ENCODE measurements around the gene ESRRA.

ESRRA gene

GRCh38 chr11:64353715-64354506, 48.6 kb downstream of the ESRRA start:
- POLR2A ChIA-PET, result interaction anchor here (0.8 to 7.1 kb wide), 9 partner anchors 11 to 109 kb away, joined by 3 to 70 read pairs (median 4); partner anchors contain the start of genes ESRRA, PRDX5 and TRMT112
- DNase-seq (ENCODE audit: extremely low spot score), result no peak
- CTCF ChIA-PET, result interaction anchor here (0.9 to 5.6 kb wide), 11 partner anchors 8 to 335 kb away, joined by 3 to 38 read pairs (median 6); partner anchors contain the start of genes CCDC88B, ESRRA, PRDX5 and TRMT112
- no peak for TF ChIP-seq ELF4 (IDR thresholded peaks at IDR 0.05)

GRCh38 chr11:64355078-64355940, 50.0 kb downstream of the ESRRA start:
- POLR2A ChIA-PET, result interaction anchor here (0.8 to 7.1 kb wide), 8 partner anchors 14 to 294 kb away, joined by 3 to 70 read pairs (median 4); partner anchors contain the start of genes ESRRA, PRDX5 and TRMT112
- TF ChIP-seq FOXK2 (IDR thresholded peaks at IDR 0.05), result no peak
- TF ChIP-seq ZNF384 (IDR thresholded peaks at IDR 0.05), result no peak
- TF ChIP-seq L3MBTL2 (conservative IDR thresholded peaks at IDR 0.05), result no peak
- peak; percentile 79 for DNase-seq (ENCODE audit: extremely low spot score)
- CTCF ChIA-PET, result interaction anchor here (0.6 to 5.6 kb wide), 34 partner anchors 9 to 486 kb away, joined by 3 to 38 read pairs (median 4); partner anchors contain the start of genes BAD, CCDC88B, ESRRA and PRDX5

- ChIA-PET POLR2A (interaction anchor here (0.7 to 7.1 kb wide), 7 partner anchors 14 to 171 kb away, joined by 3 to 70 read pairs (median 3); partner anchors contain the start of genes PRDX5, STIP1 and TRMT112), CTCF (interaction anchor here (0.5 to 5.6 kb wide), 22 partner anchors 11 to 1779 kb away, joined by 3 to 38 read pairs (median 4); partner anchors contain the start of genes CCDC88B, PRDX5 and TRMT112)
- peak; percentile 80 for DNase-seq (ENCODE audit: extremely low spot score)
- TF ChIP-seq TARDBP (IDR thresholded peaks at IDR 0.05) (no peak), ZNF384 (IDR thresholded peaks at IDR 0.05) (no peak), CTBP1 (IDR thresholded peaks at IDR 0.05; ENCODE audit: borderline replicate concordance) (no peak), LEF1 (IDR thresholded peaks at IDR 0.05; ENCODE audit: borderline replicate concordance) (no peak), SP1 (IDR thresholded peaks at IDR 0.05) (no peak), ELF4 (IDR thresholded peaks at IDR 0.05) (no peak), ARNT (IDR thresholded peaks at IDR 0.05) (no peak), SUZ12 (IDR thresholded peaks at IDR 0.05) (no peak), HDGF (IDR thresholded peaks at IDR 0.05; ENCODE audit: borderline replicate concordance) (no peak), NFRKB (IDR thresholded peaks at IDR 0.05) (no peak), BHLHE40 (IDR thresholded peaks at IDR 0.05; ENCODE audit: borderline replicate concordance) (no peak)
These were observed 51.4 kb downstream of the ESRRA start for GRCh38 chr11:64356498-64357411.

GRCh38 chr11:64357446-64357845, 52.1 kb downstream of the ESRRA start:
- ChIA-PET POLR2A (interaction anchor here (1.0 to 7.1 kb wide), 5 partner anchors 14 to 92 kb away, joined by 3 to 70 read pairs (median 5); partner anchors contain the start of genes PRDX5 and TRMT112), CTCF (interaction anchor here (0.6 to 5.6 kb wide), 6 partner anchors 16 to 292 kb away, joined by 3 to 38 read pairs (median 12); partner anchors contain the start of genes CCDC88B, PRDX5 and TRMT112)
- no peak for DNase-seq (ENCODE audit: extremely low spot score)
- no peak for TF ChIP-seq FOXA1 (IDR thresholded peaks at IDR 0.05)
- TF ChIP-seq FOXM1 (IDR thresholded peaks at IDR 0.05; ENCODE audit: borderline replicate concordance), result no peak
- TF ChIP-seq ZNF384 (IDR thresholded peaks at IDR 0.05), result no peak
- TF ChIP-seq PKNOX1 (IDR thresholded peaks at IDR 0.05), result no peak
- TF ChIP-seq LEF1 (IDR thresholded peaks at IDR 0.05; ENCODE audit: borderline replicate concordance), result no peak
- no peak for TF ChIP-seq FOXK2 (IDR thresholded peaks at IDR 0.05)
- no peak for TF ChIP-seq ARNT (IDR thresholded peaks at IDR 0.05)
- TF ChIP-seq SUZ12 (IDR thresholded peaks at IDR 0.05), result no peak
- no peak for TF ChIP-seq TARDBP (IDR thresholded peaks at IDR 0.05)
- TF ChIP-seq HDGF (IDR thresholded peaks at IDR 0.05; ENCODE audit: borderline replicate concordance), result no peak
- TF ChIP-seq SP1 (IDR thresholded peaks at IDR 0.05), result no peak
- no peak for TF ChIP-seq ELF4 (IDR thresholded peaks at IDR 0.05)

- POLR2A ChIA-PET, result interaction anchor here (1.0 to 7.1 kb wide), 3 partner anchors 17 to 87 kb away, joined by 5 to 70 read pairs (median 31); partner anchors contain the start of genes PRDX5 and TRMT112
These were observed 52.7 kb downstream of the ESRRA start for GRCh38 chr11:64357904-64358535.

More at GRCh38 chr11:64357904-64358535, 52.7 kb downstream of the ESRRA start:
- no peak for DNase-seq (ENCODE audit: extremely low spot score)
- TF ChIP-seq LEF1 (IDR thresholded peaks at IDR 0.05; ENCODE audit: borderline replicate concordance) (no peak), ZNF384 (IDR thresholded peaks at IDR 0.05) (no peak), TARDBP (IDR thresholded peaks at IDR 0.05) (no peak), BHLHE40 (IDR thresholded peaks at IDR 0.05; ENCODE audit: borderline replicate concordance) (no peak), FOXK2 (IDR thresholded peaks at IDR 0.05) (no peak), ARNT (IDR thresholded peaks at IDR 0.05) (no peak), PKNOX1 (IDR thresholded peaks at IDR 0.05) (no peak), FOXM1 (IDR thresholded peaks at IDR 0.05; ENCODE audit: borderline replicate concordance) (no peak), FOXA1 (IDR thresholded peaks at IDR 0.05) (no peak), SUZ12 (IDR thresholded peaks at IDR 0.05) (no peak), SP1 (IDR thresholded peaks at IDR 0.05) (no peak), NFRKB (IDR thresholded peaks at IDR 0.05) (no peak)
- CTCF ChIA-PET, result interaction anchor here (3.9 to 5.6 kb wide), 2 partner anchors 16 to 90 kb away, joined by 18 to 33 read pairs; partner anchors contain the start of gene CCDC88B

Data from HEK293T (cell line).